GM18520 (cell line): ENCODE data around the gene ZNF341.
"Not testable (repeated sequence)": the region's sequence is repeated elsewhere in the genome, so short reads cannot be mapped to it uniquely, and the experiment has no call there.

Source experiments
- ATAC-seq: cut with Tn5 transposase; IDR thresholded peaks from one replicate; pipeline ENCODE4 v1.9.1; 2021; ENCODE audit not compliant: unreplicated experiment

ZNF341 gene

GRCh38 chr20:33728463-33728862 is 3.3 kb upstream of the ZNF341 start:
- no peak for ATAC-seq

DNA sequence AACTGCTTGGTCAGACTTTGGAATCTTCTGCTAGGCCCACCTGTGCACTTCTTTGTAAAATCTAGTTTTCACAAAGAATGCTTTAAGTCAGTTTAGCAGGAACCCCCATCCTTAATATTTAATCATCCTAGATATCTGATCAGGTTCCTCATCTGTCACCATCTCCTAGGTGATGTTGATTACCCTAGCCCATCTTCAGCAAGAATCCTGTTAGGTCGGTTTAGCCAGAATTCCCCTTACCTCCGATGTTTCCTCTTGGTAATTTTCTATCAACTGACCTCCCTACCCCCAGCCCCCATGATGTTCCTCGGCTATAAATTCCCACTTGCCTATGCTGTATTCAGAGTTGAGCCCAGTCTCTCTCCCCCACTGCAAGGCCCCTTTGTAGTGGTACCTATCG is 2.7 kb upstream of the ZNF341 start:
- no peak for ATAC-seq

- ATAC-seq: no peak
Observed at GRCh38 chr20:33730946-33731692, 677 bp upstream of the ZNF341 start.

- peak; percentile 30 for ATAC-seq
Observed at GRCh38 chr20:33732166-33732970, 572 bp downstream of the ZNF341 start.

DNA sequence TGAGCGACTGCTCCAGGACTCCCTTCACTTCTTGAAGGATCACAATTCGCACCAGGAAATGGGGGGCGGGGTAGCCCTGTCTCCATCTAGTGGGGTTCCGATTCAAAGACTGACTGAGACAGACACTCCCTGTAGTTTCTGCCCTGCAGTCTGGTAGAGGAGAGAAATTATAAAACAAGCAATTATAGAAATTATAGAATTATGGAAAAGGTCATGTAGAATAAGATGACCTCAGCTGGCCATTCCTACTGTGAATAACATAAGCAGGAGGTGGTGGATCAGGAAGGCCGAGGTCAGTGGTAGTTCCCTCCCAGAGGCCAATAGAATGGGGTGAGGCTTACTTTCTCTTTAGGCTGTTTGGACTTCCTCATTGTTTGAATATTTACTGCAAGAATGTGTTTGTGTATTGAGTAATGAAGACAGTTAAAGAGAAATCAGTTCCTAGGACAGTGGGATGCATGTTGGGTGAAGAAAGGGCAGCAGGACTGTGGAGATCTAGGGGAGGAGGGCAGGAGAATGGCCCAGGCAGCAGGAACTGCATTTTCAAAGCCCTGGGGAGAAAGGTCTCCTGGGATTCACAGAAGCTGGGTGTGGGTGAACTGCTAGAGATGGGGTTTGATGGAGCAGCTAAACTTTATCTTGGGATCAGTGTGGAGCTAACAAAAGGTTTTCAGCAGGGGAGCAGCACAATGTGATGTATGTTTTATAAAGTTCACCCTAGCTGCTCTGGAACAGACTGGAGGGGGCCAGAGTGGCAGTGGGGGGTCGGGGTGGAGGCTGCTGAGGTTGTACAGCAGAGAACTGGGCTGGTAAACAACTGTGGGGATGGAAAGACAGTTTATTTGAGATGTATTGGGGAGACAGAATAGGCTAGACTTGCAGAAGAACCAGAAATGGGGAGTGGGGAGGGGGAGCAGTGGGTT is 2.1 kb downstream of the ZNF341 start:
- ATAC-seq: no peak

- ATAC-seq: no peak
Observed at GRCh38 chr20:33736962-33737361, 5.2 kb downstream of the ZNF341 start.

GRCh38 chr20:33739493-33739892 is 7.7 kb downstream of the ZNF341 start:
- no peak for ATAC-seq

DNA sequence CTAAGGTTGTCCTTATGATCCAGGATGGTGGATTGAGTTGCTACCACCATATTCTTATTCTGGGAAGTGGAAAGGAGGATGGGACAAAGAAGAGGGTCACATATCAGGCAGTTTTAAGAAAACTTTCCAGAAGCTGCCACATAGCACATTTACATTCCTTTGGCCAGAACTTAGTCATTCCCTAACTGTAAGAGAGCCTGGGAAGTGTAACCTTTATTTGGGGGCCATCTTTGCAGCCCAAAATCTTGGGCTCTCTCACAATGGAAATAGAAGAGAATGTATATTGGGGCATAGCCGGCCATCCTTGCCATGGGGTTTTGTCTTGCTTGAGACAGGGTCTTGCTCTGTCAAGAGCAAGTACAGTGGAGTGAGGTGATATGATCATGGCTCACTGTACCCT is 8.4 kb downstream of the ZNF341 start:
- no peak for ATAC-seq

DNA sequence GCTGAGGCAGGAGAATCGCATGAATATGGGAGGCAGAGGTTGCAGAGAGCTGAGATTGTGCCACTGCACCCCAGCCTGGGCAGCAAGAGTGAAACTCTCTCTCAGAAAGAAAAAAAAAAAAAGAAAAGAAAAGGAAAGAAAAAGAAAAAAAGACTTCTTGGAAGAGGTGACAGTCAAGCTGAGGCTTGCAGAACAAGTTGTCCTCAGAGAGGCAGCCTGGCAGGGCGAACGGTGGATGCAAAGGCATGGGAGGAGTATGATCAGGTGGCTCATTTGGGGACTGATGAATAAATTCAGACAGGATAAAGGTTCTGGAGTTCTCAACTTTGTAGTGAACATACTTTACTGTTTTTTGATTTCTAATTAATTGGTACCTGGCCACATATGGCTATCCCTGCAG is 12.4 kb downstream of the ZNF341 start:
- no peak for ATAC-seq

- no peak for ATAC-seq
Observed at GRCh38 chr20:33744773-33745385, 13.1 kb downstream of the ZNF341 start.

DNA sequence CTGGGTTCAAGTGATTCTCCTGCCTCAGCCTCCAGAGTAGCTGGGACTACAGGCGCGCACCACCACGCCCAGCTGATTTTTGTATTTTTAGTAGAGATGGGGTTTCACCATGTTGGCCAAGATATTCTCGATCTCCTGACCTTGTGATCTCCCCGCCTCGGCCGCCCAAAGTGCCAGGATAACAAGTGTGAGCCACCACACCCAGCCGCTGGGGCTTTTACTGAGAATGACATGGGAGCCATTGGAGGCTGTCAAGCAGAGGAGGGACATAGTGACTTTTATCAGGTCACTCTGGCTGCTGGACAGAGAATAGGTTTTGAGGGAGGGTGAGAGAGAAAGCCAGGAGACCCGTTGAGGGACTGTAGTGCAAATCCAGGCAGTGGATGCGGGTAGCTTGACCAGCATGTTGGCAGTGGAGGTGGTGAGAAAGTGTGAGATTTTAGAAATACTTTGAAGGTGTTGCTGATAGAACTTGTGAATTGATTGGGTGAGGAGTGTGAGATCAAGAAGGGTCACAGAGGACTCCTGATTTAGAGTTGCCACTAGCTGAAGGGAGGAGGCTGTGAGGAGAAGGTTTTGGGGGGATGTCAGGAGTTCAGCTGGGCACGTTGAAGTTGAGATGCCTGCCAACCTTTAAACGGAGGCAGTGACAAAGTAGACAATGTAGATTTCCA is 14.7 kb downstream of the ZNF341 start:
- no peak for ATAC-seq

DNA sequence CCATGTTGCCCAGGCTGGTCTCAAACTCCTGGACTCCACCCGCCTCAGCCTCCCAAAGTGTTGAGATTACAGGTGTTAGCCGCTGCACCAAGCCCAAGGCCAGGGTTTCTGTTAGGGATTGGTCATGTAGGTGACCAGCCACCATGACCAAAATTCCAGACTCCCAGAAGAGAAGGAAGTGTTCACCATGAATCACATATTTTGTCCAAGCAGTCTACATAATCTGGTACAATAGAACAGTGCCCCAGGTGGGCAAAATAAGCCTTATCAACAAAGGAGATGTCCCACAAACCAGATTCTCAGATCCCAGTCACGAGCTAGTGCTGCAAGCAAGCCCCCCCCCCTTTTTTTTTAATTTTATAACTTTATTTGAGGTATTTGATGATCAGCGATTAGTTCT is 20.0 kb downstream of the ZNF341 start:
- ATAC-seq: no peak

DNA sequence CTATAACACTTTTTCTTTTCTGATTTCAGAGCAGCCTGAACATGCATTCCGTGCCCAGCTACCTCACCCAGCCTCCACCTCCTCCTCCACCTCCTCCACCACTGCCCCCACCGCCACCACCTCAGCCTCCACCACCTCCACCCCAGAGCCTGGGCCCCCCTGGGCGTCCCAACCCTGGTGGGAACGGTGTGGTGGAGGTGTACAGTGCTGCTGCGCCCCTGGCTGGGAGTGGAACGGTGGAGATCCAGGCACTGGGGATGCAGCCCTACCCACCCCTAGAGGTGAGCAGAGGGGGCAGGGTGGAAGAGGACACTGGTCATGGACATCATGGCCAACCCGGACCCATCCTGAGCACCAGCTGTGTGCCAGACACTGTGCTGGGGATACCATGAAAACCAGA is 21.3 kb downstream of the ZNF341 start:
- ATAC-seq: no peak

GRCh38 chr20:33753763-33754162 is 22.0 kb downstream of the ZNF341 start:
- ATAC-seq: no peak

DNA sequence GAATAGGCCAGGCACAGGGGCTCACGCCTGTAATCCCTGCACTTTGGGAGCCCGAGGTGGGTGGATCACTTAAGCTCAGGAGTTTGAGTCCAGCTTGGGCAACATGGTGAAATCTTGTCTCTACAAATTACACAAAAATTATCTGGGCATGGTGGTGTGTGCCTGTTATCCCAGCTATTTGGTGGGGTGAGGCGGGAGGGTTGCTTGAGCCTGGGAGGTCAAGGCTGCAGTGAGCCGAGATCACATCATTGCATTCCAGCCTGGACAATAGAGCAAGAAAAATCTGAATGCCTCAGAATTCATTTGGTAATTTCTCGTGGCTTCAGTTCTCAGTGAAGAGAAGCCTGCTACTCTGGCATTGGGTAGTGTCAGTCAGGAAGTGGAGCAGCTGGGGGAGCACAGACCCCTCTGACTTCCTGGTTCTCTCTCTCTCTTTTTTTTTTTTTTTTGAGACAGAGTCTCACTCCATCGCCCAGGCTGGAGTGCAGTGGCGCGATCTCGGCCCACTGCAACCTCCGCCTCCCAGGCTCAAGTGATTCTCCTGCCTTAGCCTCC is 24.2 kb downstream of the ZNF341 start:
- ATAC-seq: not testable (repeated sequence)

DNA sequence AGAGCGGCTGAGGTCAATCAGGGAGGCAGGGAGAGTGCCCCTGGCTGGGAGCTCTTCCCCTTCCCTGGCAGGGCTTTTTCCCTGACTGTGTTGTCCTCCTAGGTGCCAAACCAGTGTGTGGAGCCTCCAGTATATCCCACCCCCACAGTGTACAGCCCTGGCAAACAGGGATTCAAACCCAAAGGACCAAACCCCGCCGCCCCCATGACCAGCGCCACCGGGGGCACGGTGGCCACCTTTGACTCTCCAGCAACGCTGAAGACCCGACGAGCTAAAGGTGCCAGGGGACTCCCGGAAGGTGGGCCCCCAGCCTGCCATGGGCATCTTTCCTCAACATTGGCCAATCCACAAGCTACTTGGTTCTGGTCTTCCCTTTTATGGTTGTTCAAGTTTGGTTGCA is 25.2 kb downstream of the ZNF341 start:
- ATAC-seq: no peak

DNA sequence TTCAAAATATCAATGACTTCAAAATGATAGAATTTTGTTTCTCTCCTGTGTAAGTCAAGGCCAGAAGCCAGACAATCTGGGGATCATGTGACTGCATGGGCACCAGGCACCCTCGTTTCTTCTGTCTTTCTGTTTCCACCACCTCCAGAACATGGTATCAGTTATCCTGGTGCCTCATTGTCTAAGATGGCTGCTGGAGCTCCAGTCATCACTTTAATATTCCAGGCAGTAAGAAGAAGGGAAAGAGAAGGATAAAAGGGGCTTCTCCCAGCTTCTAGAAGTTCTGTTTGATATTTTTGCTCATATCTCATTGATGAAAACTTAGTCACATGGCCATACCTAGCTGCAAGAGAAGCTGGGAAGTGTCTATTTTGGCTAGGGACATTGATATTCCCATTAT is 25.7 kb downstream of the ZNF341 start:
- ATAC-seq: no peak

DNA sequence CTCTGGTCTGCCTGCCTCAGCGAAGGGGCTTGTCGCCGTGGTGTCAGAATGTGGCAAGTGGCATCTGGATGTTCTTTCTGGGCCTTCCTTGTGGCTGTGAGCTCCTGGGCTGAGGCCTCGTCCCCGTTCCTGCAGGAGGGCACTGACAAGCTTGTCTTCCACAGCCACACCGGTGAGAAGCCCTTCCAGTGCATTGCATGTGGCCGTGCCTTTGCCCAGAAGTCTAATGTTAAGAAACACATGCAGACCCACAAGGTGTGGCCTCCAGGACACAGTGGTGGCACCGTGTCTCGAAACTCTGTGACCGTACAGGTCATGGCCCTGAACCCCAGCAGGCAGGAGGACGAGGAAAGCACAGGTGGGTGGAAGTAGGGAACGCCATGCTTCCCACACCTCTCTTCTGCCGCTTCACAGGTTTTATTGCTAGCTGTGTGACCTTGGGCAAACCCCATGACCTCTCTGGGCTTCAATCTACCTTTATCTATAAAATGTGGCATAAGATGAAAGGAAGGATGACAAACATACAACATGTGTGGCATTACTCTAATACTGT is 30.0 kb downstream of the ZNF341 start:
- ATAC-seq: no peak

DNA sequence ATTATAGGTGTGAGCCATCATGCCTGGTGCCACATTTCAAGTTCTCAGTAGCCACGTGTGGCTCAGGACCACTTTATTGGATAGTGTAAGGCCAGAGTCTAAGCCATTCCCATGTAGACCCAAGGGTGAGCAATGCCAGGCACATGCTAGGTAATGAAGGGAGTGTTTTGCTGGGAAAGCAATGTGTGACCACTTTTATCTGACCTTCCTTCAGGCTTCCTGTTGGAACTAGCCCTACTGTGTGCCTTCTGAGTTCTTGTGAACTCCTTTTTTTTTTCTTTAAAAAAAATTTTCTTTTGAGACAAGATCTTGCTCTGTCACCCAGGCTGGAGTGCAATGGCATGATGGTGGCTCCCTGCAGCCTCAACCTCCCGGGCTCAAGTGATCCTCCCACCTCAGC is 33.3 kb downstream of the ZNF341 start:
- ATAC-seq: no peak

GRCh38 chr20:33765592-33765991 is 33.8 kb downstream of the ZNF341 start:
- no peak for ATAC-seq
